NCI-H1417 treated with DMSO at 0.1 percent for 48 hours (cell line): ENCODE measurements around the gene CRYBA2.
A peak's percentile ranks its signal among the peaks of the same experiment; 100 is the strongest.

ENCODE experiments used
- DNase-seq: peaks from one replicate; lab custom pipeline; 2025; lab: John Stamatoyannopoulos, UW

Gene CRYBA2

DNA sequence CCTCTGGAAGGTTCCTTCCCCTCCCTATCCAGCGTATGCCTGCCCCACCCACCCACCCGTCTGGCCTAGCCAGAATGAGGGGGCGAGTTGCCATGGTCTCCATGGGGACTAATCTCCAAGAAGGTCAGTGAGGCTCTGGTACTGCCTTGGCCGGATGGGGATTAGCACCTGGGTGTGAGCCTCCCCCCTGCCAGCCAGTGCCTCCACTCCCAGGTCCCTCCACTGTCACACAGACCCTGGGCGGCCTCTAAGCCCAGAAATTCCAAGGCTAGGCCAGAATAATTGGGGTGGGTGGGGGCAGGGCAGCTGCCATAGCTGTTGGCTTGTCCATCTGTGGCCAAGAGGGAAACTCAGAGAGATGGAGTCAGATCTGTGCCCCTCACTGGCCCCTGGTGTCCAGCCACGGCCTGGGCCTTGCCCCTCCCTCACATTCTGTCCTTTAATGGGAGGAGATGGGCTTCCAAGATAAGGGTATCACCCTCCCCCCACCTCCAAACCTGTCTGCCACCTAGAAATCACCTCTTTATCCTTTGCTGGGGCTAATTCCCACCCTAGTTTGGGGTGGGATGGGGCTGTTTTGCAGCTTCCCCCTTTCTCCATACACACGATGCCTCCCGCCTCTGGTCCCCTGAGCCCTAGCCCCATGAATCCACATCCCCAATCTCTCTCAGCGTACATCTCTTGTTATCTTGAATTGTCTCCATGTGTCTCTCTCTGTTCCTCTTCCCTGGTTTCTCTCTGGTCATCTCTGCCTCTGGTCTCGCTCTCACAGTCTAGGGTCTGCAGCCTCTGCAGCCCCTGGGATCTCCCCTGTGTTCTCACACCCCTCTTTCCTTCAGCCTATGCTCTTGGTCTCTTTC lies 6.0 kb upstream of the CRYBA2 start:
- no peak for DNase-seq

DNA sequence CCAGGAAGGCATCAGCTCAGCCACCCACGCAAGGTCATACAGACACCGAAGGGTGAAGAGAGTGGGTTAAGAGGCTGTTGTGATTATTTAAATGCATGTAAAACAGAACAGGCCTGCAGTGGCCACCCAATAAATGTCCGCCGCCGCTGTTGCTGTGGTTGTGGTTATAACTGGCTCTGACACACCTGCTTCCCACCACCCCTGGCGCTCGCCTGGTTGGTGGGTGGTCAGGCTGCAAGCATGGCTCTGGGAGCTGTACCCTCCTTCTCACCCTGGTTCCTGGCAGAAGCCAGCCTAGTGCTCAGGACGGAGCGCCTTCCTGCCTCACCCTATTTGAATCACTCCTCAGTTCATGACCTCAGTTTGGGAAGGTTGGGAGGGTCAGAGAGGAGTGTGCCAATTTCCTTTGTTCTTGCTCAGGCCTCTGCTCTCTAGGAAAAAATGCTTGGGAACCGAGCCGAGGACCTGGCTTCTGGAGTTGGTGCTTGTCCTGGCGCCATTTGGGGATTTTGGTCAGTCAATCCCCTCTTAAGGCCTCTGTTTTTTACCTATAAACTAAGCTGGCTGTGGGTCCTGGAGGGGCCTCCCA lies 5.3 kb upstream of the CRYBA2 start:
- no peak for DNase-seq

DNA sequence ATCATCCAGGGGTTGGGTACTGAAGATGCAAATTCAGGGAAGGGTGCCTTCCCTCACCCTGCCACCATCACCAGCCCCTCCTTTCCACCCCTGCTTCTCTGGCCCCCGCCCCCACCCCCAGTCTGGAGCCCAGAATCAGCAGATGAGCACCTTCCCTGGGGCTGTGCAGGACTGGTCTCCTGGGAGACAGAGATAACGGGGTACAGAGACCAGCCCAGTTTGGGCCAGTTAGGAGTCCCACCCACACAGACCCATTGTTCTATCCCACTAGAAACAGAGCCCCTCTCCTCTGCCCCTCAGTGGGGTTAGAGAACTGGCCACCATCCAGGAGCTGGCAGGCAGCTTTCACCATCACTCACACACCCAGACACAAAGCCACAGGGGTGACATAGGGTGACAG lies 4.5 kb upstream of the CRYBA2 start:
- no peak for DNase-seq

DNA sequence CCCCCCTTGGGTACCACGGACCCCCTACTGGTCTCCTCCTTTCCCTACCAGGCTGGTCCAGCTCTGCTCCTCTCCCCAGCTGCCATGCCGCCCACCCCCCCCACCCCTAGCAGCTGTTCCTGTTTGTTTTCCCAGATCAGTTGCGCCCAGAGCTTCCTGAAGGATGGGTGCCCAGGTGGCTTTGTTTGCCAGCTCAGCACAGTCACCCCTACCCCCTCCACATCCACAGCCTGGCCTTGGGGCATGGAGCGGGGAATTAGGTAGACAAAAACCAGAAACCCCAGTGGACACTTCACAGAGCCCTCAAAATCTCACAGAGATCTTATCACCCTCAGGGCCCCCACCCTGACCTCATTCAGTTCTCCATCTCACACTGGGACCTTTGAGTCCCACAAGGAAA lies 3.7 kb upstream of the CRYBA2 start:
- peak; percentile 65 for DNase-seq

DNA sequence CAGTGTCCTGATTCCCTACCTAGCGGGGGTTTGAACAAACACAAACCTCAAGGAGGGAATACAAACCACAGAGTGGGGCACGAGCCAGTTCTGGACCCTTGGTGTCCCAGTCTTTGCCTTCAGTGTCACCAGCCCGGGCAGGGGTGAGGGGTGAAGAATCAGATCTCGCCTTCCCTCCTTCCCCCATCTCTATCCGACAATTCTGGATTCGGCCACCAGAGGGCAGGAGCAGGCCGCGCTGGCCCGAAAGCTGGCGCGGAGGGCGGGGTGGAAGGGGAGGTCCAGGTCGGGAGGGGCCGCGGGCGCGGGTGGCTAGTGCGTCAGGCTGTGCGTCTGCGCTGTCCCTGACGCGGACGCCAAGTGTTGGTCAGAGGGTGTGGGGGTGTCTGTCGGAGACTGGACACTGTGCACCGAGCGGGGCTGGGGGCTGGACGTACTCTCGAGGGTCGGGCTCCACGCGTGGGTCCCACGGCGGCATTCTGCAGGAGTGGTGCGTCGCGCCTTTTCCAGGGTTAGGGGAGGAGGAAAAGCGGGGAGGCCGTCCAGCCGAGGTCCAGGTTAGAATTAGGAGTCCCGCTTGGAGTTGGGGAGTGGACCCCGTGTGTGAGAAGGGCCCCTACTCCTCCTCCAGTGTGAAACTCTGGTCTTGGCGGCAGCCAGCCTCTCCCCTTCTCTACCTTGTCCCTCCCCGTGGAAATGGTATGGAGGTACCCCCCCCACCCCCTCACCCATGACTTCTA lies 2.9 kb upstream of the CRYBA2 start:
- peak; percentile 61 for DNase-seq

DNA sequence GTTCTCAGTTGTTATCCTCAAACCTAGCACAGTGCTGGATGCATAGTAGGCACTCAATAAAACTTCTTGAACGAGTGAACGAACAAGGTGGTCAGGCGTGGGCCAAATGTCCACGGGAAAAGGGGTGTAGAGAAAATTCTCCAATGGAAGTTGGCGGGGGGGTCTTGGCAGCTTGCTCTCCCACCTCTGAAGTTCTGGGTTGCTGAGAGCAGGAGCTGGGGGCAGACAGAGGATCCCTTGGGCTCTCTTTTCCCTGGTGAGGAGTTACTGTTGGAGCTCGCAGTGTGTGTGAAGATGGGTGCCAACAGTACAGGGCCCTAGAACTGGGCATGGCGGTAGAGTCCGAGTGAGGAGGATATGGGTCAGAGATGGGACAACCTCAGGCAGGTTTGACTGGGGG lies 2.3 kb upstream of the CRYBA2 start:
- no peak for DNase-seq

DNA sequence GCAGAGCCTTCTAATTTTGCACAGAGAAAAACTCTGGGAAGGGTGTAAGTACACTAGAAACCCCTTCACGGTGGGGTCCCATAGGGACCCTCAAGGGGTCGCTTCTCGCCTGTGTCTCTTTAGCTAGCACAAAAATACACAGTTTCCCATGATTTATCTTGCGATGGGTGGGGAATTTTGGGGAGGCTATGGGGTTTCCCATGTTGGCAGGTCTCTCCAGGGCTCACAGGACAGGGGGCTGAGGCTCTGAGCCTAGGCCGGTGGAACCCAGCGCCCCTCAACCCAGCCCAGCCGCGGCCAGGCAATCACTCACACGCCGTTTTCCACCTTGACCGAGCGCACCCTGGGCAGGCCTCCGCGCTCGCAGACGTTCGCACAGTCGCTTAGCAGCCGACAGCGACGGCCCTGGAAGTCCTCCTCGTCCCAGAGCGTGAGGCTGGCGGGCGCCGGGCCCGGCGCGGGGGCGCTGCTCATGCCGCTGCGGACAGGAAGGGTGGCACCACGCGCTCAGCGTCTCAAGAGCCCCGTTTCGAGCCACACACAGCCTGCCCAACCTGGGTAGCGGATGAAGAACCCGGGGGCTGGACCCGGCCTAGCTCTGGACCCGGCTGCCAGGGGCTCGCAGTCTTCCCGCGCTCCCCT lies 398 bp downstream of the CRYBA2 start:
- DNase-seq, result no peak

DNA sequence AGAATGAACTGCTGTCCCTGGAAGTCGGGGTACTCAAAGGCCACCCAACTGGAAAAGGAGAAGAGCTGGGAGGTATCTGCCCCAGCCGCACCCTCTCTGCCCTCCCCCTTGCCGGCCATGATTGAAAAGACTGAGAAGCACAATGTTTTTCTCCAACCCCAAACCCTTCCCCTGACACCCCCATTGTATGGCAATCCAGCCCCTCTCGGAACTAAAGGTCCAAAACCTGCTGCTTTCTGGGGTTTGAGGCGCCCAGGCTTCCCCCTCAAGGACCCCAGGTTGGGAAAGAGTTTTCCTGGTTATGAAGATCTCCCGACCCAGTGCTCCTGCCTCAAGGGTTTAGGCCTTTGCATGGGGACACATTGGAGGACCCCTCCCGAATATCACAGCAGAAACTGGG lies 1.0 kb downstream of the CRYBA2 start:
- no peak for DNase-seq

DNA sequence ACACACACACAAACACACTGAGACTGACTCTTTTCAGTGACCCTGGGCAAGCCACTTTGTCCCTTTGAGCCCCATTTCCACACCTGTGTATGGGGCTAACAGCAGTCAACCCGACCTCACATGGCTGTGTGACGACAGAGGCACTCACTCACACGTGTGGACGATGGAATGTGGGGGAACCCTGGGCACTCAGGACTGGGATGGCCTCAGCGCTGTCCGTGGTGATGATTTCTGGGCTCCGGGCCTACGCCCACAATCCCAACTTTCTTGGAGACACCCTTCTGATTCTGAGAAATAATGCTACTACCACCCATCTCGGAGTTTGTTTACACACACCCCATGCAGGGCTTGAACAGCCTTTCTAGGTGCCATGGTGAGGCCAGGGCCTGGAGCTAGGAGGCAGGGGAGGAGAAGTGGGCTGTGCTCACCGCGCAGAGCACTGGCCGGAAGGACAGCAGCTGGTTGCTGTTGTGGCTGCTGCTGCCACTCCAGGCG lies 1.5 kb downstream of the CRYBA2 start:
- no peak for DNase-seq

DNA sequence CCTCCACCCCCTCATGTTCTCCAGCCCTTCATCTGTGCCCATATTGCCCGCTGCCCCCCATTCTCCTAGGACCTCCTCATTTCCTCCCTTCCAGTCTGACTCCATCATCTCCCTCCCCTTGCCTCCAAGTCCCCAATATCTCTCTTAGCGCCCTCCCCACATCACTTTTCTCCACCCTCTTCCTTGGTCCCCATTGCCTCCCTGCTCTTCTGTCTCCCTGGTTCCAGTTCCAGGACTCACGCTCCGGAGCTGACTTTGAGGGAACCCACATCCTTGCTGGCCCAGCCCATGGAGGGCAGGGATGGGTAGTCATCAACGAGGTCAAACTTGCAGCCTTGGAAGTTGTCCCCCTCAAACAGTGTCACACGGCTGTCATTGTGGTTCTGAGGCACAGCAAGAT lies 2.6 kb downstream of the CRYBA2 start:
- no peak for DNase-seq

DNA sequence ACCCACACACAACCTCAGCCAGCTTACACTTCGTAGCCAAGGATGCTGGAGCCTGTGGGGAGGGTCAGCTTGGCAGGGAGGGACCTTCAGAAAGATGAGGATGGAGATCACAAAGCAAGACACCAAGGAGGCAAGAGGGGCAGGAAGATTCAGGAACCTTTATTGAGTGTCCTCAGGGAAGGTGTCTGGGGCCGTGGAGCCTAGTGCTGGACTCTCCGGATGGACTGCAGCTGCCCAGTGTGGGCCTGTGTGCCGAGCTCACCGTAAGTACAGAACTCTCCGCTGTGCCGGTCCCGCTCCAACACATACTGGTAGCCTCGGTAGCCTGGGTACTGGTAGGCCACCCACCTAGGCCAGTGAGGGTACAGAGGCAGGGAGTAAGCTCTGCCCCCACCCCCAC lies 3.2 kb downstream of the CRYBA2 start:
- no peak for DNase-seq

DNA sequence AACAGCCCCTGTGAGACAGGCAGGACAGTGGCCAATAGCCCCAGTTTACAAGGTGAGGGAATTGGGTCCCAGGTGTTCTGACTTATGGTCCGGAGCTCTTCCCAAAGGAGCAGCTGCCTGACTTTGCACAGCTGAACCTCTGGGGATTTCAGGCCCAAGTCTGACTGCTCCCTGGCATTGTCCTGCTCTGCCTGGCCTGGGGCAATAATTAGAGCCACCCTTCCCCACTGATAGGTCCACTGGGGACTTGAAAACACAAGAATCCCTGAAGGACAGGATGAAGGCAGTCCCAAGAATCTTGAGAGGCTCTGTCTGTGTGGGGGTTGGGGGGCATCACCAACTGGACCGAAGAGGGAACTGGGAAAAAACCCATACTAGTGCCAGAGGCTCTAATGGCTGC lies 4.6 kb downstream of the CRYBA2 start:
- DNase-seq, result no peak

DNA sequence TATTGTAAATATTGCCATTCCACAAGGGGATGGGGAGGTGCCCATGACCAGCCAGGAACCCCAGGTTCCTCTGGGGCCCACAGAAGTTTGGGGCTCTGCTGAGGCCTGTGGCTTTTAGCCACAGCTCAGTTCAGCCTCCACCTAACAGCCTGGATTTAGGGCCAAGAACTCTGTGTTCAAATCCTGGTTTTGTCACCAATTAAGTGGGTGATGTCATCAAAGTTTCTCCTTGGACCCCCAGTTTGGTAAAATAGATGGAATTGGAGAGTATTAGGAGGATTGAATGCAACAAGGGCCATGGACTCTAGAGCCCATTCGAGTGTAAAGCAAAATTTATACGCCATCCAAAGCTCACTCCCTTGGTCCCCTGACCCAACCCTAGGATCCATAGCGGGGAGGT lies 5.1 kb downstream of the CRYBA2 start:
- no peak for DNase-seq

DNA sequence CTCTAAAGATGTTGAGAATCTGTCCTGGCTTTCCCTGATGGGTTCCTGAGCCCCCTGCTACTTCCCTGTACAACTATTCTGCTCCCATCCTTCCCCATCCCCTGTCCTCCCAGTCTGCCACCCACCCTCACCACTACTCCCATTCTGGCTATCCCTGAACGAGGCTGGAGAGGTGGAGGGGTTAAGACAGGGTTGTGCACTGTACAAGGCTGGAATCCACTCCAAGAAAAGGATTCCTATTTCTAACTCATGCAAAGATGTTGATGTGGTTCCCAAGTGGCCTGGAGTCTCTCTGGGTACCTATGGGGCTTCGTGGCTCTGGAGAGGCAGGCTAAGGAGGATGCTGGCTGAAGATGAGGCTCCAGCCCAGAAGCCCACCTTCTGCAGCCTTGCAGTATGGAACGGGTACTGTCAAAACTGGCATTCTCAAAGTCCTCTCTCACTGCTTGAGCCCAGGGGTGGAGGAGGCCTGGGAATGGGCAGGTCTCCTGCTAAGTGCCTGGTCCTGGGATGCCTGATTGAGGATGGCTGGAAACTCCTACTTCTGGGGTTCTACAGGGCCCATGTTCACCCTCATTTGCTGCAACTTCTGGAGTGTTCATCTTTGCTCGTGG lies 7.0 kb downstream of the CRYBA2 start:
- no peak for DNase-seq

DNA sequence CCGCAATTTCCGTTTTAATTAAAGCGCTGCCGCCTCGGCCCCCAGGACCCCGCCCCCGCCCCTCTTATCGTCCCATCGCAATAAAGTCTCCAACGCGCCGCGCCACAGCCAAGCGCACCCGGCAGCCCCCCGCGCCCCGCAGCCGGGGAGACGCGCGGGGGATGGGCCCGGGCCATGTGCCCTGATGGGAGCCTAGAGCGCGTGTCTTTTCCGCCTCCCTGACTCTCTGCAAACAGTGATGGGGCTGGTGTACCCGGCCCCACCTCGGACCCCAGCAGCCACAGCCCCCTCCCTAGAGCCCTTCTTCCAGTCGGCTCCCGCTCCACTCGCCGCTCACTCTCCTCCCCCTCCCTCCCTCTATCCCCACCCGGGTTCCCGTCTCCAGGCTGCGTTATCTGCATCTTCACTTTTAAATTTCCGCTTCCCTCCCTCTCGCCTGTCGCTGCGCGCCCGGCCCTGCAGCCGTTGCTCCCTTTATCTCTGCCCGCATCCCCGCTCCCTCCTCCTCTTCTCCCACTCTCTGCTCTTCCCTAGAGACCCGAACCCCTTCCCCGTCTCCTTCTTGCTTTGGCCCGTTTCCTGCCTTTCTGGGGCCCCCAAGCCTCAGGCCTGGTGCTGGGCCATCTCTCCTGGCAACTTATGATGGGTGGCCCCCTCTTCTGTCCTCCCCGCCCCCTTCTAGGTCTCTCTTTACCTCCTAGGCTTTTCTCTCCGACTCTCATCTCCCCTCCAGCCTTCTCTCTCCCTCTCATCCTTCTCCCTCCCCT lies 7.7 kb downstream of the CRYBA2 start:
- DNase-seq, result no peak

DNA sequence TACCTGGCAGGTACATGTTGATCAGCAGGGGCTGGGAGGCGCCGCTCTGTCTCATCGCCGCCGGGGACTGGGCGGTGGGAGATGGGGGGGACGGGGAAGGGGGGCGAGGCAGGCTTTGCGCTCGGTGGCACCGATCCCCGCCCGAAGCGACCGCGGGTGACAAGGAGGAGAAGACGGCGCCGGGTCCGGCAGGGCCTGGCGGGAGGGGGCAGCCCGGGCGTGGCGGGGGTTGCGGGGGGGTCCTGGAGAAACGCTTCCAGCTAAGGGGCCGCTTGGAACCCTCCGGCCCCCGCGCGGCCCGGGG lies 8.2 kb downstream of the CRYBA2 start, which contains the start of gene FEV:
FEV (minus strand) TSS at position 164 of the 304 bp plus-strand sequence; CDS start at position 55, 109 bp downstream.
- DNase-seq, result no peak

DNA sequence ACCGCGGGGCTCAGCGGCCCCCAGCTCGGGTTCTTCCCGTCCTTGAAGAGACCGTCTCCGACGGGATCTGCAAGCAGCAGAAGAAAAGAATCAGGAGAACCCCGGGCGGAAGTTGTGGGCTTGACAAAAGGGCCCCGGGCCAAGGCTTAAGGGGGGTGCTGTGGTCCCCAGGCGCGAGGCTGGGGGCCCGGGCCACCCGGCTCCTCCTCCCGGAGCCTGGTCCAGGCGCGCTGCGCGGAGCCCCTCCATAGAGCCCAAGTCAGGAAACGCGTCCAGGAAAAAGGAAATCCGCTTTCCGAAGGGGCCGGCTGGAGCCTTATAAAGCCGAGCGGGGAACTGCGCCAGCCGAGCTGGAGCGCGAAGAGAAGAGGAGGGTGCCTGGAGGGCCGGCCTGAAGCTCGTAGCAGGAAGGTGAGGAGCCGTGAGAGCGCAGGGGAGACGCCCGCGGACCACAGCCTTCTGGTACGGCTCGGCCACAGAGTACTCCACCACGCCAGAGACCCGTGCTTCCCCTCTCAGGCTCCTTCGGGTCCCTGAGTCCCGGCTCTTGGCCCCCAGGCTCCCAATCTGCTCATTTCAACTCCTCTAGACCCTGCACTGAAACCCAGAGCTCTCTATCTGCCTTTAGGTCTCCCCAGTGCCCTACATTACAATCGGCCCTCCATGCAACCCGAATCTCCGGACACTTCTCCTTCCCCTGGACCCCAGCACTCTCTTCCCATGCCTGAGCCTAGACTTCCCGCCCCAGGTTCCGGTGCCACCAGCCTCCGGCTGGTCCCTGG lies 8.8 kb downstream of the CRYBA2 start:
- no peak for DNase-seq

DNA sequence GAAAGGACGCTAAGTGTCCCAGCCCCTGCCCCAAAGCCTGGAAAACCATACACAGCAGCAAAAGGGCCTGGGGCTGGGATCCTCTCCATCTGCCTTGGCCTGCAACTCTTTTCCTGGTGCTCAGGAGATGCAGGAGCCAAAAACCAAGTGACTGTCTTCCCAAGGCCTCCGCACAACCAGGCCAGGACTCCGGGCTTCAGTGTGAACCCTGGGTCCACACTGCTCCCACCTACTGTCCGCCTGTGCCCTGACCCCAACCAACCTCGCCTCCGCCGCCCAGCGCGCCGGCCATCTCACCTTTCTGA lies 9.3 kb downstream of the CRYBA2 start:
- no peak for DNase-seq

DNA sequence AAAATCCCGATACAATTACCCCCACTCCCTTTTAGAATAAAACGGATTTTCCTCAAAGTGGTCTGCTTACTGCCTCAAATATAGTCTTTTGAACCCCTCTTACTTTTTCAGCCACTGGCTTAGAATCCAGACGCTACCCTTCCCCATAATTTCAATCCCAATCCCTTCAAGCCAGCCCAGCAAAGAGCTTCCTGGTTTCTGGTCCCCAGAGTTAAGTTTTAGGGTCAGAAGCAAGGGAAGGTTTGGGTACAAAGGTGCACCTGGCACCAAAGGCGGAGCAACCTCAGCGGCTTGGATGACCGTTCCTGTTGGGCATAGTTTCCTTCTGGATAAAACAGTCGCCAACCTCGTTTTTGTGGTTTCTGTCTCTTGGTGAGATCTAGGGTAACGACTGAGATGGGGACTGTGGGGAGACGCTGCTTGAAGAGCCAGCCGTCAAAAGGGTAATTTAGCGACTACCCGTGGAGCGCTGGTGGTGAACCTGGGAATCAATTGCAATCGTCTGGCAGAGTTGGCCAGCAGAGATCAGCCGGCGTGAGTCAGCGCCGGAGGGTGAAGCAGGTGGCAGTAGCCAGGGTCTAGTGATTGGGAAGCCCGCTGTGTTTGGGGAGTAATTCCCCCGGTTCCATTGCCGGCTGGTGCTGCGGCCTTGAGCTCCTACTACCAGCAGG lies 9.8 kb downstream of the CRYBA2 start:
- DNase-seq, result no peak

DNA sequence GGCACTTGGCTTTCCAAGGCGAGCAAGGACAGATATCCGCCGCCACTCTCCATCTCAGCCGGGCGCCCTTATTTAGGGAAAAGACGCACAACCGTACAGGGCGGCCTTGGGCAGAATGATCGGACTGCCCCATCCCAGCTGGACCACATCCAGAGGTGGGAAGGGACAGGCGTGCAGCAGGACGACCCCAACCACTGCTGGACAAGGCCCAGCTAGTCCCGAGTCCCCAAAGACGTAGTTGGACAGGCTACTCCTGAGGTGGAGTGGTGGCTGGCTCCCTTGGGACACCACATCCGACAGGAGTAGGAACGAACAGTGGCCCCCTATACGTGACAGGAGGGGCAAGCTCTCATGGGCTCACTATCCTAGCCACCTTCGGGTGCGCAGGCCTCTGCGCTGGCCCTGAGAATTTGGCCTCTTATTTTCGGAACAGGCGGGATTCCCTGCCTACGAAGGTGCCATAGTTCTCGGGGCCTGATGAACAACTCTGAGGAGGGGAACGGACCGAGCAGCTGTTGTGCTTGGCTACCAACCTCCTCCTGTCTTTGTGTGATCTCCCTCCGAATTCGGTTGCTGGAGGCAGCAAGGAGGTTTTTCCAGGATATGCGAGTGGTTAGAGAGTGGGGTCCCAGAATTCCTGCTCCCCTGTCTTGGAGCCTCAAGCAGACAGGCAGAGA lies 10.5 kb downstream of the CRYBA2 start:
- no peak for DNase-seq
